Measurements from ENCODE around the gene FOXG1. TPM values are rescaled to one million over a fixed set of nuclear protein-coding genes. Genes with fewer than 3 reads are reported as not detected.

Gene FOXG1
- total RNA-seq, 2 donors from 2014 or later, result not detected

DNA sequence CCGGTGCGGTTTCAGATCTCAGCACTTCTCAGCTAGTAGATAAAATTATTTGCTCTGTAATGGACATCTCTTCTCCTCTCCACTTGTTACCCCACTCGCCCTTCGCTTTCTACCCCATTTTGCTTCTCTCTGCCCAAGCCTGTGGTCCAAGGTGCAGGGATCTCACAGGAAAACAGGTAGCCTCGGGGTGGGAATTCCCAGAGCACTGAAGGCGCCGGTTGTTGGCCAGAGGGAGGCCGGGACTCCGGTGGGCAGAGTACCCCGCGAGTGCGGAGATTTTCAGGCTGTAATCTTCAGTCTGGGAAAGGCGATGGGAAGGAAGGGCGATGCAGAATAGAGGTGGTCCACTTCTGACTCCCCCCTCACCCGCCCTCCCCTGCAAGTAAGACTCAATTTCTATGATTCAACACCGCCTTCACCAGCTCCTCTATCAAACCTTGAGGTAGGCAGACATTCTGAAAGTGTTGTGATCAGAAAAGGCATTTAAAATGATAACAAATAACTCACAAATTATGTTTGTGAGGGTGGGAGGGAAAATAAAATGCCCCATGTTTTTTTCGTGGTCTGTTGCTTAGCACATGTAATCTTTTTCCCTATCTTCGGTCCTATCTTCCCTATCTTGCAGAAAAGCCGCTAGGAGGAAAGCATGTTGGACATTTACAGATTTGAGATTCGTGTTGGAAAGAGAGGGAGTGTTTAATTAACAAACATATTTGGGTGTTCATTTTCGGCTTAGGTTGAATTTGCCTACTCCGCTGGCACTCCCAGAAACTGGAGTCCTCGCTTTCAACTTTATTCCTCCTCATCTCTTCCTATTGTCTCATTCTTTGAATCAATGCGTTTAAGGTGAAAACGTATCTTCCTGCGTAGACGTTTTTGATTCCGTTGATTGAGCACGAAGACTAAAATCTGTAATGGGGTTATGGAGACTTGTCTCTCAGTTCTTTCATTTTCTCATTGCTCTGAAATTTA, 8.5 kb downstream of the FOXG1 start:
- Histone ChIP-seq H3K4me1 (peaks cover 10% of the 10 kb centered on the region), H3K27me3 (peaks cover 0 to 56% of the 10 kb centered on the region in 2 donors), H3K9me3 (no peaks in the 10 kb centered on the region), H3K36me3 (replicated peaks in 1 of 2; ENCODE audit: insufficient read depth in 1 of 2, low read depth in 2 of 2) (no peaks in the 10 kb centered on the region), H3K4me3 (no peak overlapping the region), H3K27ac (no peak overlapping the region)
- ATAC-seq, result no peak
- intact Hi-C loops (cut with DNase I), result no loop called here
- no peak for DNase-seq
- TF ChIP-seq, protein P1, sequence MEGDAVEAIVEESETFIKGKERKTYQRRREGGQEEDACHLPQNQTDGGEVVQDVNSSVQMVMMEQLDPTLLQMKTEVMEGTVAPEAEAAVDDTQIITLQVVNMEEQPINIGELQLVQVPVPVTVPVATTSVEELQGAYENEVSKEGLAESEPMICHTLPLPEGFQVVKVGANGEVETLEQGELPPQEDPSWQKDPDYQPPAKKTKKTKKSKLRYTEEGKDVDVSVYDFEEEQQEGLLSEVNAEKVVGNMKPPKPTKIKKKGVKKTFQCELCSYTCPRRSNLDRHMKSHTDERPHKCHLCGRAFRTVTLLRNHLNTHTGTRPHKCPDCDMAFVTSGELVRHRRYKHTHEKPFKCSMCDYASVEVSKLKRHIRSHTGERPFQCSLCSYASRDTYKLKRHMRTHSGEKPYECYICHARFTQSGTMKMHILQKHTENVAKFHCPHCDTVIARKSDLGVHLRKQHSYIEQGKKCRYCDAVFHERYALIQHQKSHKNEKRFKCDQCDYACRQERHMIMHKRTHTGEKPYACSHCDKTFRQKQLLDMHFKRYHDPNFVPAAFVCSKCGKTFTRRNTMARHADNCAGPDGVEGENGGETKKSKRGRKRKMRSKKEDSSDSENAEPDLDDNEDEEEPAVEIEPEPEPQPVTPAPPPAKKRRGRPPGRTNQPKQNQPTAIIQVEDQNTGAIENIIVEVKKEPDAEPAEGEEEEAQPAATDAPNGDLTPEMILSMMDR (IDR thresholded peaks at IDR 0.05), result no peak
- TF ChIP-seq POLR2A (IDR thresholded peaks at IDR 0.05), result no peak
- WGBS, 2 donors, result 5 to 9% methylated on average over 29 of the region's 29 CpGs

DNA sequence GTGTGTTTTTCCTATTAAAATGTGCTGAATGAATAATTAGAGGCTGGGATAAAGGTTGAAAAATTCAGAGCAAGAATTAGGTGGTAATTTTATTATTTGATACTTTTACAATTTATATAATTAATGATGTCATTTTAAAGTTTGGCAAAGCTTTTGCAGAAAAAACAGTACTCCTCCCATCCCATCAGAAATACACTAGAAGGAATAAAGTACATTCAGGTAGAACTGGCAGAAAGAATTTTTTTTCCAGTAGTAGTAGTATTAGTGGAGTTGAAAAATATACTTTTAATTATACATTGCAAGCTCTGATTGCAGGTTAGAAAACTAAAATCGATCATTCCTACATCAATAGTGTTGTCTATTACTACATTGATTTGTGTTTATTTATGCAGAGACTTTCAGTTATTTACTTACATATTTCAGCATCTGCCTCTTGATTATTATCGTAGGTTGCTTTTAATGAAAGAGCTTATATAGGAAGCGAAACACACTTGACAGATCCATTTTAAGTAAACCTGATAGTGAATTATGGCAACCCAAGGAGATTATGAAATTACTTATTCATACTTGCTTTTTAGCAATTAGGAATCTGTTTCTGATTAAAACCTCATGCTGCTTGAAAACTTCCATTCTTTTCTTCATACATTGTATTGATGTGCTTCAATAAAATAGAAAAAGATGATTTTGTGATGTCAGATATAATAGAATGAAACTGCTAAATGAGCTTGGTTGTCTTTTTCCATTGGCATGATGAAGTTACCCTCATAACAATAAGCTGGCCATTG, 10.1 kb downstream of the FOXG1 start:
- ATAC-seq (no peak), DNase-seq (no peak)
- 12 to 17% methylated on average over 3 of the region's 3 CpGs for WGBS, 2 donors
- Histone ChIP-seq H3K27me3 (peaks cover 0 to 52% of the 10 kb centered on the region in 2 donors), H3K27ac (no peak overlapping the region), H3K36me3 (replicated peaks in 1 of 2; ENCODE audit: insufficient read depth in 1 of 2, low read depth in 2 of 2) (no peaks in the 10 kb centered on the region), H3K9me3 (no peaks in the 10 kb centered on the region), H3K4me1 (peaks cover 10% of the 10 kb centered on the region), H3K4me3 (no peak overlapping the region)
- intact Hi-C loops (cut with DNase I), result no loop called here
- no peak for TF ChIP-seq POLR2A (IDR thresholded peaks at IDR 0.05)
- TF ChIP-seq, protein P1 (IDR thresholded peaks at IDR 0.05), result no peak

DNA sequence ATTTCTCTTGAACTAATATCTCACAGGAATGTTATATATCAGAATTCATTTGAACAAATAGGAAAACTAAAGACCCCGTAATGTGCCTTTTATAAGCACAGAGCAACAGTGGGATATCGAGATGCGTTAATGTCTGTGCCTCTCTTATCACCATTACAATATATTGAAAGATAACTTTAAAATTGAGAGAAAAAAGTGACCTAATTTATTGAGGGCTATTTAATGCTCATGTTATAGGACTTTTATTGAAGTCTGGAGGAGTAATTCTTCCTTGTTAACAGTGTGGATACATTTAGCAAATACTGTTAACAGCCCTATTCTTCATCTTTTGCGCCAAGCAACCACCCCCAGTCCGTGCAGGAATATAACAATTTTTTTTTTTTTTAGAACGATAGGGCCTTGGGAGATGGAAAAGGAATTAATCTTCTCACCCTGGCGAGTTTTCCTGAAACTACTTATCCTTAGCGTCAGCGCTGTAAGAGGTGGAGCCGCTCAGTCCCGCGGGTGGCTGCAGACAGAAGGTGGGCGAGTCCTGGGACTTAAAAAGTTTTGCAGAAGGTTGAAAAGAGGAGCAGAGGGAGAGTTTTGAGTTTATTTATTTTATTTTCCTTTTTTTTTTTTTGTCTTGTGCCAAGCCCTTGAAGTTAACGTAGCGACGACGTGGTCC, 11.0 kb downstream of the FOXG1 start:
- intact Hi-C loops (cut with DNase I), result no loop called here
- DNase-seq, result no peak

More for the DNA sequence above, 11.0 kb downstream of the FOXG1 start:
- no peak overlapping the region for H3K27ac ChIP-seq
- no peak for ATAC-seq
- no peak for TF ChIP-seq POLR2A (IDR thresholded peaks at IDR 0.05)
- TF ChIP-seq, protein P1 (IDR thresholded peaks at IDR 0.05), result no peak
- peaks cover 0 to 49% of the 10 kb centered on the region in 2 donors for H3K27me3 ChIP-seq
- H3K36me3 ChIP-seq (replicated peaks in 1 of 2; ENCODE audit: insufficient read depth in 1 of 2, low read depth in 2 of 2), result no peaks in the 10 kb centered on the region
- H3K4me1 ChIP-seq, result peaks cover 10% of the 10 kb centered on the region
- 8 to 11% methylated on average over 17 of the region's 17 CpGs for WGBS, 2 donors
- H3K9me3 ChIP-seq, result no peaks in the 10 kb centered on the region
- H3K4me3 ChIP-seq, result no peak overlapping the region

Data from body of pancreas (tissue), 4 donors.